ENCODE results near the gene SH3BP4. TPM values are rescaled to one million over a fixed set of nuclear protein-coding genes. Genes with fewer than 3 reads are reported as not detected.

The SH3BP4 gene
- total and polyA plus RNA-seq, 2 of the 13 experiments (the other 11 are each of a cell fraction or from before 2014, with no cell fraction given) = 34.6 to 99.1 TPM

DNA sequence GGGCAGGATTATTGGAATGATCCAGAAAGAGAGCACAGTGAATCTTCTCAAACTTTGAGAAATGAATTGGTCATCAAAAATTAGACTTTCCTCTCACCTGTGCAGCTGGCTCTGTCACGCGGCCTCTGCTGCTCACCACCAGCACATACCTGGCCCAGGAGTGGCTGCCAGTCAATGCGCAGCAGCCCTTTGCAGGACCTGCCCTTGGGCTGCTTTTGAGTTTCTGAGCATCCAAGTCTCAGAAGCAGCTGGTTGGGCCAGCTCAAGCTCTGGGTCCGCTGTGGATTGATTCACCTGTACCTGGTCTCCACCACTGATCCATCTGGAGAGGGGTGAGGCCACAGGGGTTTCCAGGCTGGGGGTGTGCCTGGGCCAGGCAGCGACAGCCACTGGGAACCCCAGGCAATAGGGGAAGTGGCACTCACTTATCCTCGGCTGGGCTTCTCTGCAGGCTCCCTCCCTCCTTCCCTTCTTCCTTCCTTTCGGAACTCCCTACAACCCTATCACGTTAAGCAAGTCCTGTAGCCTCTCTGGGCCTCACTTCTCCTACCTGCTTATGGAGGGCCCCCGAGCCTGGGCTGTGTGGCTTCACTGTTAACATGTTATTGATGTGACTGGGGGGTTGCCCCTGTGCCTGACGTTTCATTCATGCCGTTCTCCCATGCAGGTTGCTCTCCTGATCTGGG, 48.1 kb downstream of the SH3BP4 start:
- Histone ChIP-seq H3K36me3 (replicated peaks in 1 of 2; ENCODE audit: control insufficient read depth in 1 of 2, insufficient read depth in 2 of 2, low read length in 2 of 2) (peaks cover 14 to 47% of the 10 kb centered on the region in 2 experiments; a peak in 4 of 5 replicates), H3K4me2 (ENCODE audit: low read depth, low read length) (peak overlapping the region; percentile 76), H3K9me3 (ENCODE audit: low read length) (no peaks in the 10 kb centered on the region), H3K4me3 (replicated peaks in 1 of 3; ENCODE audit: insufficient read depth in 1 of 3, low read depth in 2 of 3, low read length in 3 of 3) (peak overlapping the region in 1 of 3 experiments; percentile 47; a peak in 2 of 6 replicates), H3K27ac (ENCODE audit: extremely low read length, insufficient read depth, low read length) (peak overlapping the region; percentile 81), H3K4me1 (ENCODE audit: insufficient read depth, low read length) (peaks cover 100% of the 10 kb centered on the region), H3K9ac (ENCODE audit: insufficient read depth, low read depth, low read length) (peak overlapping the region; percentile 46), H3K79me2 (ENCODE audit: insufficient read depth, low read length) (peaks cover 96% of the 10 kb centered on the region), H2AFZ (ENCODE audit: low read length) (no peak overlapping the region), H4K20me1 (ENCODE audit: insufficient read depth, low read length) (peaks cover 80% of the 10 kb centered on the region), H3K27me3 (ENCODE audit: control insufficient read depth in 1 of 2, insufficient read depth in 2 of 2, low read length in 2 of 2) (no peaks in the 10 kb centered on the region)
- POLR2A ChIA-PET = interaction anchor here (1.1 to 10.2 kb wide), 9 partner anchors 19 to 440 kb away, joined by 3 to 268 read pairs (median 7); no protein-coding TSS in a partner anchor
- WGBS (ENCODE audit: low lambda C conversion rate) = 53% methylated on average over 11 of the region's 11 CpGs
- intact Hi-C loops (cut with micrococcal nuclease; ENCODE audit: unreplicated experiment) = loop anchor here (1.0 to 2.0 kb wide), 2 partner anchors 47 to 119 kb away; partner anchors contain the start of gene SH3BP4
- in situ Hi-C loops (cut with HindIII; ENCODE audit: extremely low pct_ligation_motif_present, low pct_unique_long_range_greater_than_20kb) = no loop called here
- BruUV-seq (replicated peaks) = no TSS peak
- CTCF ChIA-PET (ENCODE audit: low intra/inter-chr PET ratio, low total read pairs) = no interaction called here
- ATAC-seq = no peak; the same call in 2 of the 3 replicates
- peak; percentile 12 for FAIRE-seq
- DNase-seq (ENCODE audit: low spot score) = no peak
- TF ChIP-seq MAFK (conservative IDR thresholded peaks at IDR 0.05 in 1 of 2, IDR thresholded peaks at IDR 0.05 in 1 of 2; ENCODE audit: low read length in 2 of 2) (peak in 1 of 2 experiments; percentile 19; a peak in 1 of 4 replicates), ZNF329 (CRISPR knock-in tag; IDR thresholded peaks at IDR 0.05; ENCODE audit: low read depth) (peak; percentile 93), RCOR2 (CRISPR knock-in tag; IDR thresholded peaks at IDR 0.05) (peak; percentile 9; the same call in 1 of the 2 replicates), SP4 (CRISPR knock-in tag; IDR thresholded peaks at IDR 0.05) (no peak), ZNF331 (CRISPR knock-in tag; IDR thresholded peaks at IDR 0.05) (no peak; the same call in 1 of the 2 replicates), KAT7 (CRISPR knock-in tag; IDR thresholded peaks at IDR 0.05; ENCODE audit: borderline replicate concordance) (no peak), HDAC1 (CRISPR knock-in tag; IDR thresholded peaks at IDR 0.05) (peak; percentile 25; the same call in 1 of the 2 replicates), TAF15 (IDR thresholded peaks at IDR 0.05; ENCODE audit: low read depth, low read length, poor library complexity, severe bottlenecking) (no peak), KAT2B (IDR thresholded peaks at IDR 0.05; ENCODE audit: borderline replicate concordance, low read depth, low read length) (no peak)
- TF ChIP-seq, protein P1, sequence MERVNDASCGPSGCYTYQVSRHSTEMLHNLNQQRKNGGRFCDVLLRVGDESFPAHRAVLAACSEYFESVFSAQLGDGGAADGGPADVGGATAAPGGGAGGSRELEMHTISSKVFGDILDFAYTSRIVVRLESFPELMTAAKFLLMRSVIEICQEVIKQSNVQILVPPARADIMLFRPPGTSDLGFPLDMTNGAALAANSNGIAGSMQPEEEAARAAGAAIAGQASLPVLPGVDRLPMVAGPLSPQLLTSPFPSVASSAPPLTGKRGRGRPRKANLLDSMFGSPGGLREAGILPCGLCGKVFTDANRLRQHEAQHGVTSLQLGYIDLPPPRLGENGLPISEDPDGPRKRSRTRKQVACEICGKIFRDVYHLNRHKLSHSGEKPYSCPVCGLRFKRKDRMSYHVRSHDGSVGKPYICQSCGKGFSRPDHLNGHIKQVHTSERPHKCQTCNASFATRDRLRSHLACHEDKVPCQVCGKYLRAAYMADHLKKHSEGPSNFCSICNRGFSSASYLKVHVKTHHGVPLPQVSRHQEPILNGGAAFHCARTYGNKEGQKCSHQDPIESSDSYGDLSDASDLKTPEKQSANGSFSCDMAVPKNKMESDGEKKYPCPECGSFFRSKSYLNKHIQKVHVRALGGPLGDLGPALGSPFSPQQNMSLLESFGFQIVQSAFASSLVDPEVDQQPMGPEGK (CRISPR knock-in tag; IDR thresholded peaks at IDR 0.05) = peak; percentile 66; the same call in 1 of the 2 replicates
- TF ChIP-seq, protein P2, sequence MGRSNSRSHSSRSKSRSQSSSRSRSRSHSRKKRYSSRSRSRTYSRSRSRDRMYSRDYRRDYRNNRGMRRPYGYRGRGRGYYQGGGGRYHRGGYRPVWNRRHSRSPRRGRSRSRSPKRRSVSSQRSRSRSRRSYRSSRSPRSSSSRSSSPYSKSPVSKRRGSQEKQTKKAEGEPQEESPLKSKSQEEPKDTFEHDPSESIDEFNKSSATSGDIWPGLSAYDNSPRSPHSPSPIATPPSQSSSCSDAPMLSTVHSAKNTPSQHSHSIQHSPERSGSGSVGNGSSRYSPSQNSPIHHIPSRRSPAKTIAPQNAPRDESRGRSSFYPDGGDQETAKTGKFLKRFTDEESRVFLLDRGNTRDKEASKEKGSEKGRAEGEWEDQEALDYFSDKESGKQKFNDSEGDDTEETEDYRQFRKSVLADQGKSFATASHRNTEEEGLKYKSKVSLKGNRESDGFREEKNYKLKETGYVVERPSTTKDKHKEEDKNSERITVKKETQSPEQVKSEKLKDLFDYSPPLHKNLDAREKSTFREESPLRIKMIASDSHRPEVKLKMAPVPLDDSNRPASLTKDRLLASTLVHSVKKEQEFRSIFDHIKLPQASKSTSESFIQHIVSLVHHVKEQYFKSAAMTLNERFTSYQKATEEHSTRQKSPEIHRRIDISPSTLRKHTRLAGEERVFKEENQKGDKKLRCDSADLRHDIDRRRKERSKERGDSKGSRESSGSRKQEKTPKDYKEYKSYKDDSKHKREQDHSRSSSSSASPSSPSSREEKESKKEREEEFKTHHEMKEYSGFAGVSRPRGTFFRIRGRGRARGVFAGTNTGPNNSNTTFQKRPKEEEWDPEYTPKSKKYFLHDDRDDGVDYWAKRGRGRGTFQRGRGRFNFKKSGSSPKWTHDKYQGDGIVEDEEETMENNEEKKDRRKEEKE (IDR thresholded peaks at IDR 0.05) = no peak
- TF ChIP-seq, protein P3, sequence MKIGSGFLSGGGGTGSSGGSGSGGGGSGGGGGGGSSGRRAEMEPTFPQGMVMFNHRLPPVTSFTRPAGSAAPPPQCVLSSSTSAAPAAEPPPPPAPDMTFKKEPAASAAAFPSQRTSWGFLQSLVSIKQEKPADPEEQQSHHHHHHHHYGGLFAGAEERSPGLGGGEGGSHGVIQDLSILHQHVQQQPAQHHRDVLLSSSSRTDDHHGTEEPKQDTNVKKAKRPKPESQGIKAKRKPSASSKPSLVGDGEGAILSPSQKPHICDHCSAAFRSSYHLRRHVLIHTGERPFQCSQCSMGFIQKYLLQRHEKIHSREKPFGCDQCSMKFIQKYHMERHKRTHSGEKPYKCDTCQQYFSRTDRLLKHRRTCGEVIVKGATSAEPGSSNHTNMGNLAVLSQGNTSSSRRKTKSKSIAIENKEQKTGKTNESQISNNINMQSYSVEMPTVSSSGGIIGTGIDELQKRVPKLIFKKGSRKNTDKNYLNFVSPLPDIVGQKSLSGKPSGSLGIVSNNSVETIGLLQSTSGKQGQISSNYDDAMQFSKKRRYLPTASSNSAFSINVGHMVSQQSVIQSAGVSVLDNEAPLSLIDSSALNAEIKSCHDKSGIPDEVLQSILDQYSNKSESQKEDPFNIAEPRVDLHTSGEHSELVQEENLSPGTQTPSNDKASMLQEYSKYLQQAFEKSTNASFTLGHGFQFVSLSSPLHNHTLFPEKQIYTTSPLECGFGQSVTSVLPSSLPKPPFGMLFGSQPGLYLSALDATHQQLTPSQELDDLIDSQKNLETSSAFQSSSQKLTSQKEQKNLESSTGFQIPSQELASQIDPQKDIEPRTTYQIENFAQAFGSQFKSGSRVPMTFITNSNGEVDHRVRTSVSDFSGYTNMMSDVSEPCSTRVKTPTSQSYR (CRISPR knock-in tag; IDR thresholded peaks at IDR 0.05; ENCODE audit: borderline replicate concordance) = peak; percentile 60; the same call in 1 of the 2 replicates

Data from HepG2 (cell line).